Effector memory CD4-positive, alpha-beta T cell (primary cell): ENCODE results near the gene OR2A5.
"Not testable (repeated sequence)": the region's sequence is repeated elsewhere in the genome, so short reads cannot be mapped to it uniquely, and the experiment has no call there.

Experiments
- DNase-seq, 3 donors: peaks; one replicate each; pipeline ENCODE4 v3.0.0-alpha.2; 2020
- H3K27ac ChIP-seq: 2 replicates; pipeline ENCODE4 v1.7.0; 2013; ENCODE audit warnings: mild to moderate bottlenecking, low read length, moderate library complexity; ENCODE audit not compliant: insufficient read depth, poor library complexity, severe bottlenecking
- H3K27me3 ChIP-seq: replicated peaks from 2 replicates; pipeline ENCODE4 v1.7.0; 2013; ENCODE audit warnings: mild to moderate bottlenecking, low read length; ENCODE audit not compliant: insufficient read depth, control insufficient read depth, poor library complexity, severe bottlenecking
- H3K36me3 ChIP-seq: 2 replicates; pipeline ENCODE4 v1.7.0; 2013; ENCODE audit warnings: mild to moderate bottlenecking, low read length, moderate library complexity; ENCODE audit not compliant: control insufficient read depth, insufficient read depth
- H3K4me1 ChIP-seq: 2 replicates; pipeline ENCODE4 v1.7.0; 2013; ENCODE audit warnings: low read length, mild to moderate bottlenecking; ENCODE audit not compliant: control insufficient read depth, insufficient read depth, poor library complexity, severe bottlenecking
- H3K4me3 ChIP-seq: 2 replicates; pipeline ENCODE4 v1.7.0; 2013; ENCODE audit warnings: low read length, low read depth, mild to moderate bottlenecking; ENCODE audit not compliant: insufficient read depth, poor library complexity, severe bottlenecking
- H3K9me3 ChIP-seq: 2 replicates; pipeline ENCODE4 v1.7.0; 2013; ENCODE audit warnings: mild to moderate bottlenecking, low read length, moderate library complexity; ENCODE audit not compliant: control insufficient read depth

The OR2A5 gene

DNA sequence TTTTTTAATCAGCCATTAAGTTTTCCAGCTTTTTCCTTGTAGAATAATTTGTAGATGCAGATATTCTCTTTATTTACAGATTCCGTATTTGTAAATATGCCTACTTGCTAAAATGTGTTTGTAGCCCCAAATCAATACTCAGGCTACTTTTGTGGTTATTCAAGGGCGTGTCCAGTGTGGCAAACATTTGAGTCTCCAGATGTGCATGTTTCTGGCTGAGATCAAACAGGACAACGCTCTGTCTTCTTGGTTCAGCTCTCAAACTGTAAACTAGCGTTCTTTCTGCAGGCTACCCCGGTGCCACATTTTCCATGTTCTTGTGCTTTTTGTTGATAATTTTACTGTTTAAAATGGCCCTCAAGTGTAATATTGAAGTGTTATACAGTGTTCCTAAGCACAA, 16.2 kb upstream of the OR2A5 start:
- Histone ChIP-seq H3K27ac (no peak overlapping the region), H3K27me3 (peaks cover 3% of the 10 kb centered on the region), H3K4me3 (no peak overlapping the region), H3K4me1 (no peaks in the 10 kb centered on the region), H3K9me3 (no peaks in the 10 kb centered on the region), H3K36me3 (no peaks in the 10 kb centered on the region)
- no peak for DNase-seq

DNA sequence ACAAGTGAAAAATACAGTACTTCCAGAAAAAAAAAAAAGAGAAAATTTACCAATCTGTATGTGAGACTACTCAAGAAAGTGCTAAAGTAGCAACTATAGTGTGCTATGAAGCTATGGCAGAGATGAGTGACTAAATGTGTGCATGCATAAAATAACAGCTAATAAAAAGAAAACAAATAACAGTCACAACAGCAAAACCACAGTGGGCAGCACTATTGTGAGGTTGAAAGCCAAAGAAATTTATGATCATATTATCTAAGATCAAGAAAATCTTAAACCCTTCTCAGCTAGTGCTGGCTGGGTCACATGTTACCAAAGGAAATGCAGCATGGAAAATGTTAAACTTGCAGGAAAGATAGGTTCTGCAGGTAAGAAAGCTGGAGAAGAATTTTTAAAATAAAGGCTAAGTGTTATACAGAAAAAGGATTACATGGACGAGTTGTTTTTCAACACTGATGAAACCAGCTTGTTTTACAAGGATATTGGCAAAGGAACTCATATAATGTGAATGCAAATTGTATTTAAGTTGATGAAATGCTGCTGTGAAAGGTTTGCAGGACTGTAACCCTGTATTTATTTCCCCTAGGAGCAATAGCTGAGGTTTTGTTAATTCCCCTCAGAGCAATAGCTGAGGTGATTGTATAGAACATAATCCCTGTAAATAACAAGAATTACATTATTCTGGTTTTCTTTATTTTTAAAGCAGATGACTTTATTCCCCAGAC, 15.6 kb upstream of the OR2A5 start:
- Histone ChIP-seq H3K27ac (no peak overlapping the region), H3K36me3 (no peaks in the 10 kb centered on the region), H3K4me1 (no peaks in the 10 kb centered on the region), H3K27me3 (peaks cover 3% of the 10 kb centered on the region), H3K4me3 (no peak overlapping the region), H3K9me3 (no peaks in the 10 kb centered on the region)
- DNase-seq, result no peak

DNA sequence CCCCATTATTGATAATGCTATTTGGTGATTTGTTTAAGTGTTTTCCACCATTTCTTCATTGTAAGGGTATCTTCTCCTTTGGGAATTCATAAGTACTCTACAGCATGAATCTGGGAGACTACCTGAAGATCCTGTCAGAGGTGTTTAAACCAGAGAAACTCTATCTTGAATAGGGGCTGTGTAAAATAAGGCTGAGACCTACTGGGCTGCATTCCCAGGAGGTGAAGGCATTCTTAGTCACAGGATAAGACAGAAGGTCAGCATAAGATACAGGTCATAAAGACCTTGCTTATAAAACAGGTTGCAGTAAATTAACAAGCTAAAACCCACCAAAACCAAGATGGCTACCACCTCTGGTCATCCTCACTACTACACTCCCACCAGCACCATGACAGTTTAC, 13.4 kb upstream of the OR2A5 start:
- H3K27me3 ChIP-seq, result peaks cover 3% of the 10 kb centered on the region
- no peaks in the 10 kb centered on the region for H3K4me1 ChIP-seq
- H3K36me3 ChIP-seq, result no peaks in the 10 kb centered on the region
- no peaks in the 10 kb centered on the region for H3K9me3 ChIP-seq
- no peak overlapping the region for H3K4me3 ChIP-seq
- no peak for DNase-seq
- H3K27ac ChIP-seq, result no peak overlapping the region

DNA sequence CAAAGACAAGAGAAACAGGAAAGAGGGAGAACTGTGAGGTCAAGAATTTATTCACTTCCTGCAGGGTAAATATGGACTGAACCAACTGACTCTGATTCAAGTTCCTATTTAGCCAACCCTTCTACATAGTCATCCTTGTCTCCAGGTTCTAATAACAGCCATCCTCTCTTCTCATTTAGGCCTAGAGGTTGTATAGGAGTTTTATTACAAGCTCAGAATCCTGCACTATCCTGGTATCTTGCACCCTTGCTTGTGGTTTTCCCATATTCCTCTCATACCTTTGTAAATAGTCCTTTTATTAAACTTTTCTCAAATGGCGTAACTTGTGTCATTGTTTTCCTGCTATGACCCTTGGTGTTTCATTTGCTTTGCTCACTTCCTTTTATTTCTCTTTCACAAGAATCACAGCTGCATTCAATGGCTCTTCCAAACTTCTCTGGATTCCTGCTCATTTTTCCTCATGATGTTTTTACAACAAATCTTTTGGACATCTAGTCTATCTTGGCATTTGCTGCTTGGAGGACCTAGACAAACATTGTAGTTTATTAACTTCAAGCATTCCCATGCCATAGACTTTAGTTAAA, 12.4 kb upstream of the OR2A5 start:
- DNase-seq, result no peak
- H3K27ac ChIP-seq, result no peak overlapping the region
- H3K27me3 ChIP-seq, result peaks cover 3% of the 10 kb centered on the region

DNA sequence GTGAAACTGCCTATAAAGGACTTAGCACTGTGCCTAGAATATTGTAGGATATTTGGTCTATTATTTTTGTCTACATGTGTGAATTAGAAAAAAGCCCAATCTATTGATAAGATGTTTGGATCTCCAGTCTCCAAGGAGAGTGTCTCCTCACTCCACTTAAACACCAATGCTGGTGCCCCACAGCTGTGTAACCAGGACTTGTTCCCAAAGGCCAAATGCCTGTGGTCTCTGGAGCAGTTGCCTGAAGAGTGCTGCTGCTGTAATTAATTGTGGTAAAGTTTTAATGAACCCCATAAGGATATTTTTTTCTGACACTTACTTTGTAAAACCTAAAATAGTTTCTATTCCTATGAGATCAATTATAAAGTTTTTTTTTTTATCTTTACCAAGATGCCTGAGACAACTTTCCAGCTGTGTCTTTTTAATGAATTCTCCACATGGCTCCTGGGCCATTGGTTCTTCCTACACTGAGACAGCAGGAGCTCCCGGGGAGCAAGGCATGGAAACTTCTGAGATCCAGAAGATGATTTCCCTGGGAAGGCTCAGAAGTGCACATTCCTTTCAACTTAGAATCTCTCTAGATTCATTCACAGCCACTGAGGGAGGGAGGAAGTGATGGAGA, 11.2 kb upstream of the OR2A5 start:
- Histone ChIP-seq H3K9me3 (no peaks in the 10 kb centered on the region), H3K4me3 (no peak overlapping the region), H3K36me3 (no peaks in the 10 kb centered on the region), H3K4me1 (no peaks in the 10 kb centered on the region), H3K27me3 (peaks cover 3% of the 10 kb centered on the region), H3K27ac (no peak overlapping the region)
- DNase-seq, result no peak

More for the DNA sequence above, 12.4 kb upstream of the OR2A5 start:
- Histone ChIP-seq H3K4me1 (no peaks in the 10 kb centered on the region), H3K36me3 (no peaks in the 10 kb centered on the region), H3K4me3 (no peak overlapping the region), H3K9me3 (no peaks in the 10 kb centered on the region)

DNA sequence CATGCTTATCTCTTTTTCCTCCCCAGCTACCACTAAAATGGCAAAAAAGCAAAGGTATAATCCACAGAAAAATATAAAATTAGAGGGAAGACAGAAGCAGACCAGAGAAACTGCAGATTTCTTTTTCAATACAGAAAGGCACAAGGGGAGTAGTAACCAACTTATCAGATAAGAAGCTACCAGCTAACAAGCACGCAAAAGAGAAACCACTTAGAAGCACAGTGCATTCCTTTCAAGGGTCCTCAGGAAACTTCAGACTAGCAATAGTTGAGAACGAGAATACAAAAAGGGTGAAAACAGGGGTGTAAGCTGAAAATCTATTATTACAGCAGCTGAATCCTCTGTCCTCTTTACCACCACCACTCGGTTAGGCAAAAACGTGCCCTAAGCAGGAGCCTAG, 9.9 kb upstream of the OR2A5 start:
- no peaks in the 10 kb centered on the region for H3K9me3 ChIP-seq
- H3K27ac ChIP-seq, result no peak overlapping the region
- H3K4me3 ChIP-seq, result no peak overlapping the region
- no peaks in the 10 kb centered on the region for H3K4me1 ChIP-seq
- DNase-seq, result no peak
- H3K36me3 ChIP-seq, result no peaks in the 10 kb centered on the region
- H3K27me3 ChIP-seq, result peaks cover 2% of the 10 kb centered on the region

DNA sequence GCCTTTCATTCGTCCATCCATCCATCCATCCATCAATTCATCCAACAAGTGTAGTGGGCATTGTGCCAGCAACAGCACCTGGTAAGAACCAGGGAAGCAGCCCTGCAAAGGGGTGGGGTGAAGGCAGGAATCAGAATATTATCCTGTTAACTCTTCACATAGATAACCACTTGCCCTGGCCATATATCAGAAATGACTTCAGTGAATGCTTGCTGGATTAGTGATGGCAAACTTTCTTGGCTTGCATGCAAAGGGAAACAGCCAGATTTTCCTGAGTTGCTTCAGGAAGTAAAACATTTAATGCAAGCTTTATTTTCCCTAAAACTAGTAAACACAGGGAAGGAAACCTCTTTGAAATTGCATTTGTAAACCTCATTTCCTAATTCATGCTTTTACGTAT, 743 bp downstream of the OR2A5 start:
- Histone ChIP-seq H3K9me3 (no peaks in the 10 kb centered on the region), H3K27me3 (no peaks in the 10 kb centered on the region), H3K4me1 (no peaks in the 10 kb centered on the region), H3K27ac (no peak overlapping the region), H3K36me3 (no peaks in the 10 kb centered on the region), H3K4me3 (no peak overlapping the region)
- no peak for DNase-seq

DNA sequence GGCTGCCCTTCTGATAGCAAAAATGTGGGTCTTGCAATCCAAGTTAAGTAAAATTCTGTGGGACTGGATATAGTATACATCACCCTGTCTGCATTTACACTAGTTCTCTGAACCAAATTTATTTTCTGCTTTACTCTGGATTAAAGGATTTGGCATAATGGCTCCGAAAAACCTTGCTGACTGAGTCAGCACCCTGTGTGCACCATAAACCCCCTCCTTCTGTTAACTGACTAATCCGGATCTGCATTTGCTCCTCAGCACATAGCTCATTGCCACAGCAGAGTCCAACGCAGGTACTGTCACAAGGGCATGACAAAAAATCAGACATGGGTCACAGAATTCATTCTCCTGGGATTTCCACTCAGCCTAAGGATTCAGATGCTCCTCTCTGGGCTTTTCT, 1.3 kb downstream of the OR2A5 start:
- no peak for DNase-seq
- H3K9me3 ChIP-seq, result no peaks in the 10 kb centered on the region
- H3K27ac ChIP-seq, result no peak overlapping the region

DNA sequence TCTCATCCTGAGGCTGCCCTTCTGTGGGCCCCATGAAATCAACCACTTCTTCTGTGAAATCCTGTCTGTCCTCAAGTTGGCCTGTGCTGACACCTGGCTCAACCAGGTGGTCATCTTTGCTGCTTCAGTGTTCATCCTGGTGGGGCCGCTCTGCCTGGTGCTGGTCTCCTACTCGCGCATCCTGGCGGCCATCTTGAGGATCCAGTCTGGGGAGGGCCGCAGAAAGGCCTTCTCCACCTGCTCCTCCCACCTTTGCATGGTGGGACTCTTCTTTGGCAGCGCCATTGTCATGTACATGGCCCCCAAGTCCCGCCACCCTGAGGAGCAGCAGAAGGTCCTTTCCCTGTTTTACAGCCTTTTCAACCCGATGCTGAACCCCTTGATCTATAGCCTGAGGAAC, 2.1 kb downstream of the OR2A5 start:
- H3K27me3 ChIP-seq, H3K4me1 ChIP-seq, H3K4me3 ChIP-seq, H3K9me3 ChIP-seq, H3K27ac ChIP-seq, DNase-seq, H3K36me3 ChIP-seq: not testable (repeated sequence)

More for the DNA sequence above, 1.3 kb downstream of the OR2A5 start:
- Histone ChIP-seq H3K4me3 (no peak overlapping the region), H3K4me1 (no peaks in the 10 kb centered on the region), H3K27me3 (no peaks in the 10 kb centered on the region), H3K36me3 (no peaks in the 10 kb centered on the region)

DNA sequence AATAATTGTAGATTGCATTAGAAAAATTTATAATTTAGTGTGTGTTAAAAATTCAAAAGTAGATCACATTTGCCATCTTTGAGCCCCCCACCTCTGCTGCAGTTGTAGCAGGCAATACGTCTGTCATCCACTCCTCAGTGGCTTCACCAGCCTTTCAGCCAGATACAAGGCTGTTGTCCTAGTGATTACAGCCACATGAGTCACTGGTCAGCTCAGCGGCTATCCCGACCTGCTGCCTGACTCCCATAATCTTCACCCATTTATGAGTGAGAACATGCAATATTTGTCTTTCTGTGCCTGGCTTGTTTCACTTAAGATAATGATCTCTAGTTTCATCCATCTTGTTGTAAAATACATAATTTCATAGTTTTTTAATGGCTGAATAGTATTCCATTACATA, 9.2 kb downstream of the OR2A5 start:
- Histone ChIP-seq H3K4me3 (no peak overlapping the region), H3K9me3 (no peaks in the 10 kb centered on the region), H3K36me3 (no peaks in the 10 kb centered on the region), H3K27me3 (no peaks in the 10 kb centered on the region), H3K4me1 (no peaks in the 10 kb centered on the region), H3K27ac (no peak overlapping the region)
- no peak for DNase-seq
